Kidney (tissue), 14 donors: Measurements from ENCODE around the gene TGM3. TPM values are rescaled to one million over a fixed set of nuclear protein-coding genes. Genes with fewer than 3 reads are reported as not detected.

ENCODE experiments used
- DNase-seq, 5 donors: peaks; one replicate each; pipeline ENCODE4 v3.0.0-alpha.2; 2013 to 2020
- FAIRE-seq: peaks from 2 replicates; lab custom pipeline; 2012; peaks lifted over from hg19 to GRCh38; lab: Jason Lieb, UNC
- H3K27ac ChIP-seq, 2 donors: one replicate each; pipeline ENCODE4 v1.7.0; 2013; ENCODE audit warnings: low read depth in 2 of 2, low read length in 2 of 2, inconsistent platforms in 1 of 2
- H3K27me3 ChIP-seq: one replicate; pipeline ENCODE4 v1.7.1; 2013; ENCODE audit warnings: low read length, inconsistent platforms; ENCODE audit not compliant: control insufficient read depth, insufficient read depth
- H3K36me3 ChIP-seq, 3 donors: one replicate each; pipeline versions ENCODE4 v1.7.0 to v1.7.1; 2013; ENCODE audit warnings: low read length in 3 of 3, control low read depth in 1 of 3, inconsistent platforms in 1 of 3; ENCODE audit not compliant: insufficient read depth in 3 of 3, control insufficient read depth in 2 of 3
- H3K4me1 ChIP-seq, 3 donors: one replicate each; pipeline versions ENCODE4 v1.7.0 to v1.7.1; 2013; ENCODE audit warnings: low read length in 3 of 3, inconsistent platforms in 1 of 3, low read depth in 1 of 3; ENCODE audit not compliant: control insufficient read depth in 2 of 3, insufficient read depth in 2 of 3
- H3K4me3 ChIP-seq, 3 donors: one replicate each; pipeline versions ENCODE4 v1.7.0 to v1.8.1; 2013; ENCODE audit warnings: low read length in 3 of 3, control low read depth in 1 of 3, inconsistent platforms in 1 of 3
- H3K9ac ChIP-seq, 3 donors: one replicate each; pipeline versions ENCODE4 v1.7.0 to v1.7.1; 2013; ENCODE audit warnings: low read length in 3 of 3, control low read depth in 1 of 3, inconsistent platforms in 1 of 3
- H3K9me3 ChIP-seq, 3 donors: one replicate each; pipeline versions ENCODE4 v1.7.0 to v1.7.1; 2013; ENCODE audit warnings: low read length in 3 of 3, control low read depth in 1 of 3, inconsistent platforms in 1 of 3; ENCODE audit not compliant: control insufficient read depth in 2 of 3, insufficient read depth in 1 of 3
- intact Hi-C: fragments of 100-400 bp; cut with DNase I; formaldehyde crosslinking; loops from one replicate; pipeline ENCODE4 v1.11.1; 2022
- polyA plus RNA-seq: library from polyadenylated mRNA; stranded (reverse); fragments of 350-450 nt; fragmentation: Illumina TruSeq; extraction: RNeasy Lipid Tissue Mini Kit (QIAGEN cat#74804); gene quantifications from one replicate; pipeline ENCODE4 v1.2.3, GENCODE V29; 2014; ENCODE audit warnings: low read depth, low replicate concordance; ENCODE audit not compliant: insufficient read depth
- total RNA-seq: library from RNA; stranded (reverse); fragmentation: NEBNext Ultra II Directional; extraction: Animal tissue kit (Norgen Biotek cat#: 25700); gene quantifications from one replicate; pipeline ENCODE4 v1.2.1, GENCODE V29; 2021
- TF ChIP-seq, protein P1 (sequence below): IDR thresholded peaks from 3 replicates; pipeline ENCODE4 v1.5.1; 2012; ENCODE audit warnings: mild to moderate bottlenecking, moderate library complexity, borderline replicate concordance; ENCODE audit not compliant: insufficient read depth; ENCODE audit errors: extremely low read depth
- donor health status: control.
- donor health status: control.
- donor health status: control.
- donor health status: control.
- donor health status: control.
- donor health status: DM: yes; HTN: yes; CAD: no.
- donor health status: Normal renal cell carcinoma (clear cell type).

Gene TGM3
- total and polyA plus RNA-seq, 2 donors from 2014 or later: 0.13 TPM; not detected in 1

DNA sequence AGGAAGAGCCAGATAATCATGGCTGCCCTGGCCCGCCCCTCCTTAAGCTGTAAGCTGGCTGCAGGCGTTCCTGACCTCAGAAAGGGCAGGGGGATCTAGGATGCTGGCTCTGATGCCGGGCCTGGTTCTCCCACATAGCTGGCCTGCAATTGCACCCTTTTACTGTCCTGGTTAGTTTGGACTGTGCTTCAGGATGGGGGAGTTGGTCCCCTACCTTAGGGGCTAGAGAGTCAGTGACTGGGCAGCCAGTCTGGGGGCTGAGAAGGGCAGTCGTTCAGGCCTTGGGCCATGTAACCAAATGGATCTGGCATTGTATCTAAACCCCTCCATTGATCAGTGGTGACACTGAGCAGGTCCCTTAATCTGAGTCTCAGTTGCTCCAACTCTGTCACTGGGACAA, 40.7 kb downstream of the TGM3 start:
- no peak overlapping the region for H3K27ac ChIP-seq

DNA sequence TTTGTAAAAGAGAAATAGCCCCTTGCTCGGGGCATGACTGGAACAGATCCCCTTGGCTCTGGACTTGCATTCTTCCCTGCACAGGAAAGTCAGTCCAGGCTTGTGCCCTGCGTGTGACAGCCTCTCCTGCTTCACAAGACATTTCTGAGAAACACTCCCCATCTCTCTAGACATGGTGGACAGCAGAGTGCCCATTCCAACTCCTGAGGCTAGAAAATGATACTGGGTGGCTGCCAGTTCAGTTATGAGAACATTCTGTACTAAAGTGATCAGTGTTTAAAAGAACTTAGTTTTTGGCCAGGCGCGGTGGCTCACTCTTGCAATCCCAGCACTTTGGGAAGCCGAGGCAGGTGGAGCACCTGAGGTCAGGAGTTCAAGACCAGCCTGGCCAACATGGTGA, 41.3 kb downstream of the TGM3 start:
- H3K27ac ChIP-seq: no peak overlapping the region
- TF ChIP-seq, protein P1, sequence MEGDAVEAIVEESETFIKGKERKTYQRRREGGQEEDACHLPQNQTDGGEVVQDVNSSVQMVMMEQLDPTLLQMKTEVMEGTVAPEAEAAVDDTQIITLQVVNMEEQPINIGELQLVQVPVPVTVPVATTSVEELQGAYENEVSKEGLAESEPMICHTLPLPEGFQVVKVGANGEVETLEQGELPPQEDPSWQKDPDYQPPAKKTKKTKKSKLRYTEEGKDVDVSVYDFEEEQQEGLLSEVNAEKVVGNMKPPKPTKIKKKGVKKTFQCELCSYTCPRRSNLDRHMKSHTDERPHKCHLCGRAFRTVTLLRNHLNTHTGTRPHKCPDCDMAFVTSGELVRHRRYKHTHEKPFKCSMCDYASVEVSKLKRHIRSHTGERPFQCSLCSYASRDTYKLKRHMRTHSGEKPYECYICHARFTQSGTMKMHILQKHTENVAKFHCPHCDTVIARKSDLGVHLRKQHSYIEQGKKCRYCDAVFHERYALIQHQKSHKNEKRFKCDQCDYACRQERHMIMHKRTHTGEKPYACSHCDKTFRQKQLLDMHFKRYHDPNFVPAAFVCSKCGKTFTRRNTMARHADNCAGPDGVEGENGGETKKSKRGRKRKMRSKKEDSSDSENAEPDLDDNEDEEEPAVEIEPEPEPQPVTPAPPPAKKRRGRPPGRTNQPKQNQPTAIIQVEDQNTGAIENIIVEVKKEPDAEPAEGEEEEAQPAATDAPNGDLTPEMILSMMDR: no peak
- intact Hi-C loops: no loop called here
- H3K36me3 ChIP-seq: no peaks in the 10 kb centered on the region
- FAIRE-seq (no peak), DNase-seq (no peak)
- H3K9me3 ChIP-seq: no peaks in the 10 kb centered on the region
- no peaks in the 10 kb centered on the region for H3K4me1 ChIP-seq
- H3K27me3 ChIP-seq: no peaks in the 10 kb centered on the region
- H3K9ac ChIP-seq: no peak overlapping the region
- no peak overlapping the region for H3K4me3 ChIP-seq

More for the DNA sequence above, 40.7 kb downstream of the TGM3 start:
- H3K4me1 ChIP-seq: no peaks in the 10 kb centered on the region
- H3K27me3 ChIP-seq: no peaks in the 10 kb centered on the region
- no peak overlapping the region for H3K4me3 ChIP-seq
- H3K36me3 ChIP-seq: no peaks in the 10 kb centered on the region
- TF ChIP-seq, protein P1: no peak
- intact Hi-C loops: no loop called here
- H3K9me3 ChIP-seq: no peaks in the 10 kb centered on the region
- DNase-seq (no peak), FAIRE-seq (no peak)
- H3K9ac ChIP-seq: no peak overlapping the region

DNA sequence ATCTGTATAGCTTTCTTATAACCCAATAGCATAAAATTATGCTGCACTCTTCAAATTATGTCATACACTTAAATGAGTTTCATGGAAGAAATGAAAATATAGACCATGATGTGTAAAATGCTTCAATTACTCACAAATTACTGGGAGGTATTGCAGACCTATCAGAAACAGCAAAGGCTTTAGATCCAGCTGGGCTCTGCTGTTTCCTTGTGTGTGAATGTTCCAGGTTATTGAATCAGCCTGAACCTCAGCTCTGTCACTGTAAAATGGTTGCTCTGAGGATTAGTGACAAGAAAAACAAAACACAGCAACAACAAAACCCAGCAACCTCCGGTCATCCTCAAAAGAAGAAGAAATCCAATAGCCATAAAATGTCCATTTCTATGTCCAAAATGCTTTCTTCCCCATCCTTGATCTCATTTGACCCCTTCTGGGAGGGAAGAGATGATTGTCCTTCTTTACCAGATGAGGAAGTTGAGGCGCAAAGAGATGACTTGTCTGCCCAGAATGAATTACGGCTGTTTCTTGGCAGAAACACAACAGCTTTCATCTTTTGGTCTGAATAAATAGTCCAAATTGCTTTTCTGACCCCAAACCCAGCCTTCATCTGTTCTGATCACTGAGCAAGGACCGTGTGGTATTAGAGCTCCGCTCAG, 42.7 kb downstream of the TGM3 start:
- no peaks in the 10 kb centered on the region for H3K36me3 ChIP-seq
- H3K4me3 ChIP-seq: no peak overlapping the region
- no peak overlapping the region for H3K27ac ChIP-seq
- H3K9me3 ChIP-seq: no peaks in the 10 kb centered on the region
- no peaks in the 10 kb centered on the region for H3K27me3 ChIP-seq
- TF ChIP-seq, protein P1: no peak
- intact Hi-C loops: no loop called here
- FAIRE-seq (no peak), DNase-seq (peak in 2 of 5 donors; percentile 51)
- H3K9ac ChIP-seq: no peak overlapping the region
- no peaks in the 10 kb centered on the region for H3K4me1 ChIP-seq

DNA sequence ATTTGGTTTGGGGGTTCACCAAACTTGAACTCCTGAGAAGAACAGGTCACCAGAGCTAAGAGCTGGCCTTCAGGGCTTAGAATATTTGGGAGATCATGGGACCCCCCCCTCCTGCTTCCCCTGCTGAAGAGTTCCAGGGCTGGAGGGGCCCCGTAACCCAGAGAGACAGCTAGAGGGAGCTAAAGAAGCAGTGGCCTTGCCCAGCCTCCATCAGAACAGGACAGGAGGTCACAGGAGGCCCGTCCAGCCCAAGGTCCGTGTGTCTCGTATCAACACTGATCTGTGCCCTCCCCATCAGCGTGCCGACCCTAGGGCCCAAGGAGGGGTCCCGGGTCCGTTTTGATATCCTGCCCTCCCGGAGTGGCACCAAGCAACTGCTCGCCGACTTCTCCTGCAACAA, 44.3 kb downstream of the TGM3 start:
- TF ChIP-seq, protein P1: no peak
- Histone ChIP-seq H3K36me3 (no peaks in the 10 kb centered on the region), H3K27ac (no peak overlapping the region), H3K4me3 (no peak overlapping the region), H3K9ac (no peak overlapping the region), H3K4me1 (no peaks in the 10 kb centered on the region), H3K9me3 (no peaks in the 10 kb centered on the region), H3K27me3 (no peaks in the 10 kb centered on the region)
- FAIRE-seq (no peak), DNase-seq (no peak)
- intact Hi-C loops: no loop called here
